ENCODE results near the gene SCFD1.
A peak's percentile ranks its signal among the peaks of the same experiment; 100 is the strongest.
"Not testable (repeated sequence)": the region's sequence is repeated elsewhere in the genome, so short reads cannot be mapped to it uniquely, and the experiment has no call there.

SCFD1 gene

GRCh38 chr14:30614155-30614554 lies 8.0 kb upstream of the SCFD1 start:
- no peak for DNase-seq (ENCODE audit: low read depth)

GRCh38 chr14:30620178-30620577 lies 1.9 kb upstream of the SCFD1 start:
- no peak for DNase-seq (ENCODE audit: low read depth)

- no peak for DNase-seq (ENCODE audit: low read depth)
Observed at GRCh38 chr14:30621354-30621939, 672 bp upstream of the SCFD1 start.

- no peak for DNase-seq (ENCODE audit: low read depth)
Observed at GRCh38 chr14:30623412-30624131, 1.5 kb downstream of the SCFD1 start.

GRCh38 chr14:30624132-30624423 lies 2.0 kb downstream of the SCFD1 start:
- DNase-seq (ENCODE audit: low read depth) = no peak

- no peak for DNase-seq (ENCODE audit: low read depth)
Observed at GRCh38 chr14:30625533-30625932, 3.4 kb downstream of the SCFD1 start.

GRCh38 chr14:30629432-30629831 lies 7.3 kb downstream of the SCFD1 start:
- DNase-seq (ENCODE audit: low read depth) = not testable (repeated sequence)

GRCh38 chr14:30630248-30630647 lies 8.1 kb downstream of the SCFD1 start:
- no peak for DNase-seq (ENCODE audit: low read depth)

- DNase-seq (ENCODE audit: low read depth) = no peak
Observed at GRCh38 chr14:30632730-30633129, 10.6 kb downstream of the SCFD1 start.

GRCh38 chr14:30638926-30639325 lies 16.8 kb downstream of the SCFD1 start:
- no peak for DNase-seq (ENCODE audit: low read depth)

- DNase-seq (ENCODE audit: low read depth) = no peak
Observed at GRCh38 chr14:30641207-30641606, 19.1 kb downstream of the SCFD1 start.

- not testable (repeated sequence) for DNase-seq (ENCODE audit: low read depth)
Observed at GRCh38 chr14:30644462-30644861, 22.3 kb downstream of the SCFD1 start.

- DNase-seq (ENCODE audit: low read depth) = no peak
Observed at GRCh38 chr14:30645600-30645999, 23.5 kb downstream of the SCFD1 start.

GRCh38 chr14:30648471-30648870 lies 26.4 kb downstream of the SCFD1 start:
- DNase-seq (ENCODE audit: low read depth) = no peak

GRCh38 chr14:30651937-30652336 lies 29.8 kb downstream of the SCFD1 start:
- no peak for DNase-seq (ENCODE audit: low read depth)

GRCh38 chr14:30655124-30655523 lies 33.0 kb downstream of the SCFD1 start:
- no peak for DNase-seq (ENCODE audit: low read depth)

- no peak for DNase-seq (ENCODE audit: low read depth)
Observed at GRCh38 chr14:30655658-30656057, 33.5 kb downstream of the SCFD1 start.

- peak; percentile 15 for DNase-seq (ENCODE audit: low read depth)
Observed at GRCh38 chr14:30656190-30656632, 34.1 kb downstream of the SCFD1 start.

GRCh38 chr14:30657050-30657449 lies 34.9 kb downstream of the SCFD1 start:
- DNase-seq (ENCODE audit: low read depth) = no peak

GRCh38 chr14:30657606-30658163 lies 35.6 kb downstream of the SCFD1 start:
- DNase-seq (ENCODE audit: low read depth) = no peak

GRCh38 chr14:30658645-30659044 lies 36.5 kb downstream of the SCFD1 start:
- no peak for DNase-seq (ENCODE audit: low read depth)

GRCh38 chr14:30669594-30669993 lies 47.5 kb downstream of the SCFD1 start:
- no peak for DNase-seq (ENCODE audit: low read depth)

- no peak for DNase-seq (ENCODE audit: low read depth)
Observed at GRCh38 chr14:30673071-30673470, 51.0 kb downstream of the SCFD1 start.

- DNase-seq (ENCODE audit: low read depth) = no peak
Observed at GRCh38 chr14:30678926-30679431, 56.9 kb downstream of the SCFD1 start.

Data from GM04504 (cell line).